HG03520 (cell line): ENCODE measurements around the gene CMSS1.

Source experiments
- ATAC-seq: cut with Tn5 transposase; IDR thresholded peaks from one replicate; pipeline ENCODE4 v1.9.1; 2021; ENCODE audit warnings: mild to moderate bottlenecking, moderate library complexity; ENCODE audit not compliant: unreplicated experiment

The CMSS1 gene

GRCh38 chr3:100097919-100098783, 280.5 kb downstream of the CMSS1 start:
- no peak for ATAC-seq

- ATAC-seq = no peak
Measured at GRCh38 chr3:100098784-100099070, 281.1 kb downstream of the CMSS1 start.

DNA sequence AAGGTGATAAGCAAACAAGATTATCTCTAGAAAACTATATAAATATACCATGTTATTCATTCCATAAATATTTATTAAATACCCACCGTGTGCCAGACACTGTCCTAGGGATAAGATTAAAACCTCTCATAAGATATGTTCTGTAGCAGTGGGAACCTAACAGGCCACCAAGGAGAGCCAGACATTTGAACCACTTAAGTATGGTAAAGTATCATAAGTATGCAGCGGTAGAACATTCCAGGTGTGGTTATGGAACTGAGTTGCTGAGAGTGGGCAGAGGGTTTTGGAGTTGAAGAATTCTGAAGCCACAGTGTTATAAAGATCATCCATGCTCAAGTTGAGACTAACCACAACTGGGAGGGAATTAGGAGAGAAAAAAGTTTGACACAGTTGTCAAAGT, 282.0 kb downstream of the CMSS1 start:
- ATAC-seq = no peak

GRCh38 chr3:100100425-100100824, 282.8 kb downstream of the CMSS1 start:
- no peak for ATAC-seq

GRCh38 chr3:100102757-100103156, 285.1 kb downstream of the CMSS1 start:
- ATAC-seq = no peak

GRCh38 chr3:100103558-100104441, 286.1 kb downstream of the CMSS1 start:
- peak; percentile 88 for ATAC-seq

- peak; percentile 32 for ATAC-seq
Measured at GRCh38 chr3:100104442-100104798, 286.8 kb downstream of the CMSS1 start.

GRCh38 chr3:100104817-100105413, 287.3 kb downstream of the CMSS1 start:
- no peak for ATAC-seq

GRCh38 chr3:100105501-100105900, 287.8 kb downstream of the CMSS1 start:
- ATAC-seq = peak; percentile 27

- no peak for ATAC-seq
Measured at GRCh38 chr3:100106094-100106493, 288.4 kb downstream of the CMSS1 start.

DNA sequence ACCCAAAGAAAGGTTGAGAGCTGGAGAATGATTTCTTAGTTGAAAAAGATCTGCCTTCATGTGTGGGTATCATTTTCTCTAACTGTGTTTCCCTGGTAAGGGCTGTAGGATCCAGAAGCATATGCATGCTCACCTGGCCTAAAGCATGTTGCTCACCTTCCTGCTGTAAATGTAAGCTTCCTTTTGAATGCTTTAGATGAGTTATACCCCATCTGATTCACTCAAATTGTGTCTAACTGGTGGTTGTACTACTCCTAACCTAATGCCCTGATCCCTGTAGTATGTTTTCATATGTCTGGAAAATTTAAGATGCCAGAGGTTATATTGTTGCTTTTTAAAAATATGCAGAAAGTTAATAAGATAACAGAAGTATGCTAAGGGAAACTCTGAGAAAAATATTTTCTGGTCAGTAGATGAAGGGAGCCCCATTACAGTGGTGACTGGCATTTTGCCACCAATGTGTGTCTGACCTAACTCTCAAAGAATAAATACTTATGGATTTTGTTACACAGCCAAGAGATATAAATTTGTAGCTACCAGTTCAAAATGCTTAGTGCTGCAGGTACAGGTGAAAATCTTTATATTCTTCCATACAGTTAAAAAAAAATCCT, 289.0 kb downstream of the CMSS1 start:
- no peak for ATAC-seq

DNA sequence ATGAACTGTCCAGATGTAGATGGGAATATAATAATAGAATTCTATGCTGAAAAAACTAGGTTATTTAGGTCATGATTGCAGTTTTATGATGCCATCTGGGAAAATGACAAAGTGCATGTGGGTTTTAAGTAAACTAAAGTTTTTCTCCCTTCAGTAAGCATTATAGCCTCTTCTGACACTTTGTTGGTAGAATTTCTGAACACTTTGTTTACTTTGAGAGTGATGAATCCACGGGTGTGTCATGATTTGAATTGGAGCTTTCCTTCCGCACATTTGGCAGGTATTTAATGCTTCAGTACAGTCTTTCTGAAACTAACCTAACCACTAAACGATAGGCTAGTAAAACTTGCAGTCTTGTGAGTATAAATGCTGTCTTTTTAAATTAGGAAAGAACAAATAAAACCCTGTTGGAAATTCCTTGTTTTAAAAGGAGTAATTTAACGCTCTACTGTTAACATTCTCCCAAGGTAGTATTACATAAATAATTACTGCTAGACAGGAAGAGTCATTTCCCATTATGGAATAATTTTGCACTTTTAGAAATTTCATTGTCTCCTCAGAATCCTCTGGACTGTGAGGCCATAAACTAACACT, 289.7 kb downstream of the CMSS1 start:
- no peak for ATAC-seq

GRCh38 chr3:100108464-100109079, 290.9 kb downstream of the CMSS1 start:
- no peak for ATAC-seq

DNA sequence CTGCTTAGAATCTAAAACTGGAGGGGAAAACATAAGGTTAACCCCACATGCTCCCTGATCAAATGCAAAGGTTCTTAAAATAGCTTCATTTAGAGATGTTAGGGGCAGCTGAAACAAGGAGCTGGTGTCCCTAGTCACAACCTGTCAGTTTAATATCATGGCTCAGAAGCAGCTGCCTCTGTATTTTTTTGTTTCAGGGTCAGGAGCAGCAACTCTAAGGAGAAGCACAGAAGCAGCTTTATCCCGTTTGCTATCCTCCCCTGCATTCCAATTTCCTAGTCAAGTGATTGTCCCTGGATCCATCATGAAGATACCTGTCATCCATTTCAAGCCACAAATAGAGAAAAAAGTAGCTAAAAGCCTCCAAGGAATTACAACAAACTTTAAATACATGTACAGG, 292.5 kb downstream of the CMSS1 start:
- no peak for ATAC-seq

GRCh38 chr3:100111728-100112127, 294.1 kb downstream of the CMSS1 start:
- ATAC-seq = no peak

DNA sequence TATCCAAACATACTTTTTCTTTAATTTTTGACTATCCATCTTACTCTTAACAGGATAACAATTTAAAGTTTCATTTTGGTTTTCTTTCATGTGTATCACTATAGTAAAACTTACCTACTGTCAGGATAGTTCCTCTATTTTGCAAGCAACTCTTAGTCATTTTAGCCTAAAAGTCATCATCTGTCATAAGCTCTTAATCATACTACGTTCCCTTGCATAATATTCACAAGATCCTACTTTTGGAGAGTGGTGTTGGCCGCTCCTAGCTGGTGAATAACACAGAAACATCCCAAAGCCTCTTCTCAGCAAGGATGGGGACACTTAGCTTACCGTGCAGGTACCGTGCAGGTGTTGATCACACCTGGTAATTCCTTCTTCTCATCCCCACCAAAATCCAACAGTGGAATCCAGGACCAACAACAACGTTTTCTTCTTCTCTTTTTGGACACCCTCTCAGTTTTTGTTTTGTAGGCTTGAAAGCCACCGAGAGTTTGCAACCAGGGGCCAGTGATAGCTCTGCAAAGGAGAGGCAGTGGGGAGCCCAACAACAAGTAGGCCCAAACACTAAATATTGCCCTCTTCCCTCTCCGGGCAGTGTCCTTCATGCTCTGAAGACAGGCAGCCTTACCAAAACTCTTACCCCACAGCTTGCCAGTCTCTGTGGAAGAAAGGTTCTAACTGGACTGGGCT, 296.2 kb downstream of the CMSS1 start:
- ATAC-seq = no peak

- no peak for ATAC-seq
Measured at GRCh38 chr3:100114413-100115030, 296.9 kb downstream of the CMSS1 start, which contains the start of gene FILIP1L. Gene FILIP1L (minus strand): TSS chr3:100114501.

DNA sequence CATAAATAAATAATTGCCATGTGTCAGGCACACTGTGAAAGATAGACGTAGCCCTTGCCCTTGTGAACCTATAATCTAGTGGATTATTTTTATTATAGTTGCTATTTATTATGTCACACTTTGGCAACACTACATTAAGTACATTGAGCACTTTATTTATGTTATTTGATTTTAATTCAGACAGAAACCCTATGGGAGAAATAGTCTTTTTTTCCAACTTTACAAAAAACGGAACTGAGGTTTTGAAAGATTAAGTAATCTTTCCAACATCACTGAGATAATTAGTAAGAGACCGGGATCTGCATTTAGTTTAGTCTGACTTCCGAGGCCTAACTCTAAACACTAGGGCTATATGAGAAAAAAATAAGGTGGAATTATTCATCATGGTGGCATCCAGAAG, 299.4 kb downstream of the CMSS1 start:
- ATAC-seq = no peak

DNA sequence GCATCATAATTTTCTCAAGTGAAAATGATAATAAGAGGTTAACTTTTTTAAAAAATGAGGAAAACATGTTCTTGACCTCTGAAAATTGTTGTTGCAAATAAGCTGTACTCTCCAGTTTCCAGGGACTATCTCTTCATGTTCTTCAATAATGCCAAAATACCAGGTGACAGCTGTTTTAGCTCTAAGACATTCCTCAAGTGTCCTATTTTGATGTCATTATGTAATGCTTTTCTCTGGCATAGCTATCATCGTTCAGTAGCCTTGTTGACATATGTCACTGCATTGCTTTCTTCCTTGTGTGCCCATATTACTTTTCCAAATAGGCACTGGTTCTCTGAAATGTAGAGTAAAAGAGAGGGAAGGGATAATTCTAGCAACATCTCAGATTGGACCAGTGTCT, 302.4 kb downstream of the CMSS1 start:
- ATAC-seq = no peak
